Heart right ventricle (tissue), 16 donors: ENCODE measurements around the gene HOXD8. TPM values are rescaled to one million over a fixed set of nuclear protein-coding genes. Genes with fewer than 3 reads are reported as not detected.
A peak's percentile ranks its signal among the peaks of the same experiment; 100 is the strongest.

ENCODE experiments used
- ATAC-seq, 8 donors: fragments of 200-7000 bp; cut with Tn5 transposase; one replicate each; pipeline ENCODE4 v1.9.1; 2020; ENCODE audit warnings: mild to moderate bottlenecking in 8 of 8, moderate library complexity in 8 of 8, moderate number of reproducible peaks in 1 of 8
- DNase-seq, 2 donors: peaks; one replicate each; pipeline ENCODE4 v3.0.0-alpha.2; 2020
- H3K27ac ChIP-seq, 10 donors: fragments of 200-600 bp; sonication (generic) in 2 of 10; one replicate each; pipeline versions ENCODE4 v1.5.0 to v1.8.0; 2020 to 2022; ENCODE audit warnings: mild to moderate bottlenecking in 3 of 10
- H3K27me3 ChIP-seq, 7 donors: fragments of 200-600 bp; one replicate each; pipeline ENCODE4 v1.8.0; 2021 to 2022; ENCODE audit warnings: mild to moderate bottlenecking in 2 of 7
- H3K36me3 ChIP-seq, 9 donors: fragments of 200-600 bp; sonication (generic) in 1 of 9; one replicate each; pipeline versions ENCODE4 v1.5.0 to v1.8.0; 2020 to 2022; ENCODE audit warnings: mild to moderate bottlenecking in 2 of 9
- H3K4me1 ChIP-seq, 9 donors: fragments of 200-600 bp; sonication (generic) in 1 of 9; one replicate each; pipeline versions ENCODE4 v1.5.0 to v1.8.0; 2020 to 2022; ENCODE audit warnings: mild to moderate bottlenecking in 4 of 9
- H3K4me3 ChIP-seq, 10 donors: fragments of 200-600 bp; sonication (generic) in 2 of 10; one replicate each; pipeline versions ENCODE4 v1.5.0 to v1.8.0; 2020 to 2022; ENCODE audit warnings: mild to moderate bottlenecking in 7 of 10, moderate library complexity in 2 of 10
- H3K9me3 ChIP-seq, 11 donors: fragments of 200-600 bp in 10 of 11; sonication (generic) in 2 of 11; one replicate each; pipeline versions ENCODE4 v1.5.0 to v1.8.0; 2013 to 2022; ENCODE audit warnings: mild to moderate bottlenecking in 2 of 11, control low read depth in 1 of 11, moderate library complexity in 1 of 11
- WGBS, 2 donors: extraction: QIAGEN DNeasy Blood & Tissue Kit; methylation state at CpG; one replicate each; pipeline ENCODE4 v1.1.7; 2013; ENCODE audit warnings: inconsistent platforms in 1 of 2; 5-methylcytosine and 5-hydroxymethylcytosine counted together
- intact Hi-C, 10 donors: fragments of 100-400 bp; cut with DNase I; formaldehyde crosslinking; loops; one replicate each; pipeline versions ENCODE4 v1.11.1 to v1.14.2; 2022
- long read RNA-seq, 3 donors: library from polyadenylated mRNA; unstranded; transcript quantifications; one replicate each; pipeline ENCODE4 v2.0.0, GENCODE V29; 2020 to 2021
- polyA plus RNA-seq, 2 donors: library from polyadenylated mRNA; stranded (reverse); fragments of 200-250 nt; gene quantifications; one replicate each; pipeline ENCODE4 v1.2.3, GENCODE V29; 2013
- total RNA-seq, 10 donors: library from RNA; stranded (reverse); fragmentation: NEBNext Ultra II Directional in 3 of 10; extraction: Animal tissue kit (Norgen Biotek cat#: 25700) in 3 of 10; gene quantifications; one replicate each; pipeline versions ENCODE4 v1.2.1 to v1.2.4, GENCODE V29; 2021 to 2023
- TF ChIP-seq, protein P1 (sequence below), 9 donors: fragments of 200-600 bp; sonication (generic) in 2 of 9; IDR thresholded peaks; one replicate each; pipeline versions ENCODE4 v1.5.0 to v1.8.0; 2021 to 2022; ENCODE audit warnings: antibody characterized with exemption in 9 of 9, mild to moderate bottlenecking in 5 of 9, moderate library complexity in 1 of 9
- donor health status: Arrhythmogenic right ventricular cardiomyopathy.
- donor health status: ischemic (EF 13 %, LVEDD 7.1; RV severe dilation, severe dysfunction).
- donor health status: healthy with polysubstance abuse.
- donor health status: DM: no; HTN: yes; CAD: no.
- donor health status: DM: no; HTN: no; CAD: no.
- donor health status: ischemic (EF 25% LVEDD 6.9; RV normal size, moderate dysfunction).
- donor health status: ischemic (EF 25% LVEDD 5.7; RV mildly dilated, moderate dysfunction).
- donor health status: healthy.
- donor health status: DM: yes; HTN: yes; CAD: no.
- donor health status: Ischemic cardiomyopathy.
- donor health status: ischemic (EF 35%, LVEDD 5.7; RV mildly dilated, moderate dysfunction).
- donor health status: nonischemic (EF 11% LVEDD 7.7; RV severe dilation, severe dysfunction).
- donor health status: DM: yes; HTN: yes; CAD: no.
- donor health status: PGD.
- donor health status: ischemic (EF 29% LVEDD 5.4; RV normal size, mild dysfunction).
- donor health status: nonischemic (EF 23%, LVEDD 6.1; RV moderate dilation, normal function).

Gene HOXD8
- total RNA-seq = 1 to 10 TPM in 1 of 10 donors, under 1 TPM in 7, not detected in 2; 0.26 to 1.5 (median 0.42) TPM
- under 1 TPM; 0.35 to 0.59 TPM for polyA plus RNA-seq
- long read RNA-seq, donor 1, partial matches to known transcripts = 0 of 1 reads
- long read RNA-seq, donor 1, other reads (novel, unspliced or antisense) = 0 of 1 reads
- long read RNA-seq, donor 2 = 0 reads
- long read RNA-seq, donor 3, partial matches to known transcripts = 0 of 1 reads
- long read RNA-seq, donor 3, other reads (novel, unspliced or antisense) = 0 of 1 reads

GRCh38 chr2:176128982-176129796, at the start of gene HOXD8:
TSS of gene HOXD8 (plus strand) at chr2:176129705. CDS start at chr2:176130367, 662 bp downstream.
- peaks cover 0 to 44% (median 11%) of the 10 kb centered on the region in 9 donors for H3K4me1 ChIP-seq
- H3K27ac ChIP-seq = peak within 1 kb of the TSS in 7 of 10 donors; percentile 5 to 80 (median 38)
- intact Hi-C loops = loop anchor here (2.0 to 10.0 kb wide), 9 partner anchors 423 to 1018 kb away; no protein-coding TSS in a partner anchor
- ATAC-seq (peak in 3 of 8 donors; percentile 19 to 32 (median 28)), DNase-seq (peak in 1 of 2 donors; percentile 43)
- no peaks in the 10 kb centered on the region for H3K36me3 ChIP-seq
- 2 to 3% methylated on average over 64 of the region's 64 CpGs for WGBS, 2 donors
- peaks cover 58 to 99% (median 97%) of the 10 kb centered on the region in 7 donors for H3K27me3 ChIP-seq
- H3K4me3 ChIP-seq = peak within 1 kb of the TSS in 9 of 10 donors; percentile 20 to 51 (median 39)
- no peaks in the 10 kb centered on the region for H3K9me3 ChIP-seq
- TF ChIP-seq, protein P1, sequence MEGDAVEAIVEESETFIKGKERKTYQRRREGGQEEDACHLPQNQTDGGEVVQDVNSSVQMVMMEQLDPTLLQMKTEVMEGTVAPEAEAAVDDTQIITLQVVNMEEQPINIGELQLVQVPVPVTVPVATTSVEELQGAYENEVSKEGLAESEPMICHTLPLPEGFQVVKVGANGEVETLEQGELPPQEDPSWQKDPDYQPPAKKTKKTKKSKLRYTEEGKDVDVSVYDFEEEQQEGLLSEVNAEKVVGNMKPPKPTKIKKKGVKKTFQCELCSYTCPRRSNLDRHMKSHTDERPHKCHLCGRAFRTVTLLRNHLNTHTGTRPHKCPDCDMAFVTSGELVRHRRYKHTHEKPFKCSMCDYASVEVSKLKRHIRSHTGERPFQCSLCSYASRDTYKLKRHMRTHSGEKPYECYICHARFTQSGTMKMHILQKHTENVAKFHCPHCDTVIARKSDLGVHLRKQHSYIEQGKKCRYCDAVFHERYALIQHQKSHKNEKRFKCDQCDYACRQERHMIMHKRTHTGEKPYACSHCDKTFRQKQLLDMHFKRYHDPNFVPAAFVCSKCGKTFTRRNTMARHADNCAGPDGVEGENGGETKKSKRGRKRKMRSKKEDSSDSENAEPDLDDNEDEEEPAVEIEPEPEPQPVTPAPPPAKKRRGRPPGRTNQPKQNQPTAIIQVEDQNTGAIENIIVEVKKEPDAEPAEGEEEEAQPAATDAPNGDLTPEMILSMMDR (IDR thresholded peaks at IDR 0.05) = no peak

DNA sequence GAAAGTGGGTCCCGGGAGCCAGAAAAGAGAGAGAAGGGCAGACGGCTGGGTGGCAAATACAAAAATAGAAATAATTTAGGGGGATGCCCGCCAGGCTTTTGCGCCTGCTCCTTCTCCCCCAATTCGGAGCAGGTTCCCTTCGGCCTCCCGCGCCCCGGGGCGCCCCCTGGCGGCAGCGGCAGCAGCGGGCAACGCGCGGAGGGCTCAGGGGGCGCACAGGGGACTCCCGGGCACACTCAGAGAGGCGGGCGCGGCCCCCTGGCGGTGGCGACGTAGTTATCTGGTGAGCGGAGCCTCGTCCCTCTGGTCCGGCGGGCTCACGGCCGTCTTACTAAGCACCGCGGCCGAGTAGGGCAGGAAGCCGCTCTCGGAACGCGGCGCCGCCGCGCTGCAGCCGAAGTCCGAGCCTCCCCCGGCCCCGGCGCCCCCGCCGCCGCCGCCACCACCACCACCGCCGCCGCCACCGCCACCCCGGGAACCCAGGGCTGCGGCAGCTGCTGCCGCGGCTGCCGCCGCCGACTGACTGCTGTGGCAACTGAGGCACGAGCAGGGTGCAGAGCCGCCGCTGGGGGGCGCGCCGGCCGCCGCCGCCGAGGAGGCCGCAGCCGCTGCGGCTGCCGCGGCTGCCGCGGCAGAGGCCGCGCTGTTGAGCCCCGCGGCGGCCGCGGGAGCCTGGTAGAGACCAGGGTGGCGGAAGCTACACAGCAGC, 49.5 kb upstream of the HOXD8 start:
- intact Hi-C loops = loop anchor here in 2 of 10 donors (2.0 to 5.0 kb wide), 2 partner anchors 389 to 398 kb away; no protein-coding TSS in a partner anchor
- TF ChIP-seq, protein P1 (IDR thresholded peaks at IDR 0.05) = peak; percentile 25 to 75 (median 70)
- Histone ChIP-seq H3K9me3 (peaks cover 0 to 11% (median 0%) of the 10 kb centered on the region in 11 donors), H3K27ac (no peak overlapping the region), H3K36me3 (peaks cover 0 to 3% (median 0%) of the 10 kb centered on the region in 9 donors), H3K27me3 (peaks cover 72 to 100% (median 98%) of the 10 kb centered on the region in 7 donors), H3K4me3 (peak overlapping the region in 4 of 10 donors; percentile 8 to 31 (median 23)), H3K4me1 (peaks cover 0 to 50% (median 12%) of the 10 kb centered on the region in 9 donors)
- 1 to 3% methylated on average over 73 to 83 of the region's 86 CpGs for WGBS, 2 donors
- DNase-seq (peak in 1 of 2 donors; percentile 47), ATAC-seq (peak in 6 of 8 donors; percentile 33 to 80 (median 61))

GRCh38 chr2:176080540-176081375, 48.7 kb upstream of the HOXD8 start:
- intact Hi-C loops = loop anchor here in 1 of 10 donors (5.0 kb wide), 1 partner anchor 398 kb away; no protein-coding TSS in a partner anchor
- Histone ChIP-seq H3K27ac (no peak overlapping the region), H3K27me3 (peaks cover 79 to 100% (median 98%) of the 10 kb centered on the region in 7 donors), H3K9me3 (peaks cover 0 to 11% (median 0%) of the 10 kb centered on the region in 11 donors), H3K4me3 (peak overlapping the region in 3 of 10 donors; percentile 7 to 31 (median 27)), H3K4me1 (peaks cover 0 to 58% (median 19%) of the 10 kb centered on the region in 9 donors), H3K36me3 (peaks cover 0 to 3% (median 0%) of the 10 kb centered on the region in 9 donors)
- WGBS, 2 donors = 4 to 6% methylated on average over 62 to 68 of the region's 68 CpGs
- TF ChIP-seq, protein P1 (IDR thresholded peaks at IDR 0.05) = no peak
- ATAC-seq = peak in 1 of 8 donors; percentile 49
- DNase-seq = no peak
